Activated gamma-delta T cell (primary cell): ENCODE data around the gene ATE1.
"Not testable (repeated sequence)": the region's sequence is repeated elsewhere in the genome, so short reads cannot be mapped to it uniquely, and the experiment has no call there.

Experiments used
- DNase-seq: peaks from one replicate; lab custom pipeline; 2025; lab: John Stamatoyannopoulos, UW

ATE1 gene

DNA sequence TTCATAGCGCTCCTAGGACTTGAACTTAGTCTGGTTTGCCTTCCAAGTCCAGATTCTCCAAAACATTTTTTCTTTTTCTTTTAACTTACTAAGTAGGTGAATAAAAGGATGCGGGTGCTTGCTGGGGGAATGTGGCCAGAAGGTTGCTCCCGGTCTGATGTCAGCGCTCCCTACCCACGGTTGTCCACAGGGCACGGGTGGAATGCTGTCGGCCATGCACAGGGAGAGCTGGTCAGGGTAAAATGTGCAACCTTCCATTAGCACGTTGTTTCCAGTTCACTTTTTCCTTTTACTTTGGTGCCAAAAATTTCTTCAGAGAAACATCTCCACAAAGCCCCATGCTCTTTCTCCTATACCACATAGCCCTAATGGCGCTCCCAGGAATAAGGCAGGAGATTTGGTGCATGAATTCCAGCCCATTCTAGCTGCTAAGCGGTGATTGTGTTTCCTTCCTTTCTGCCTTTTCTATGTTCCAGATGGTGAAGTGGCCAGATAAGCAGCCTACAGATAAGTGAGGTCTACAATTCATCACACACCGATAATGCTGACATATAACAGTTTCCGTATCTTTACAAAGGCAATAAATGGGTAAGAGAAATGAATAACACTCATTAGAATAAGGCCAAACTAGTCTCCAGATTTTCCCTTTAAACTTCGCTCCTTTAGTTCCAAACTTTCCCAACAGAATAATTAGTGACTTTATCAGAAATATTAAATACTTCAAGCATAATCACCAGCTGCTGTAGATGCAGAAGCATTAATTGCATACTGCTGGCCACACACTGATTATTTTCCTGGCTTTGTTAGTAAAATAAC lies 191.3 kb downstream of the ATE1 start:
- no peak for DNase-seq

DNA sequence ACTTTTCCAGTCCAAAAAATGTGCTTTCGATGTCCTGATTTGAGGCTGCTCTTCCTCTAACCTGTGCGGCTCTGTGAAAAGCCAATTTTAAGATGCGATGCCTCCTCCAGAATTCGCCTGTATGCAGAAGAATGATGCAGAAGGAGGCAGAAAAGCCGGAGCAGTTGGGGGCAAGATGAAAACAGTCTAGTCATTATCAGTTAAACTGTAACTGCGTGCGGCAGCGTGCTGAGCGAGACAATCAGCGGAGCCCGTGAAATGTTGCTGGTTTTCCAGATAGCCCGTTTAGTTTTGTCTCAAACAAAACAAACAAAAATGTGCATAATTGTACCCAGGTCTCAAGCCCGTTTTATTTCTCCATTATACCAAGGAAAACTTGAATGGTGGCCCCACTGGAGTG lies 192.6 kb downstream of the ATE1 start:
- DNase-seq, result no peak

GRCh38 chr10:121734589-121735045 lies 193.2 kb downstream of the ATE1 start:
- DNase-seq, result no peak

DNA sequence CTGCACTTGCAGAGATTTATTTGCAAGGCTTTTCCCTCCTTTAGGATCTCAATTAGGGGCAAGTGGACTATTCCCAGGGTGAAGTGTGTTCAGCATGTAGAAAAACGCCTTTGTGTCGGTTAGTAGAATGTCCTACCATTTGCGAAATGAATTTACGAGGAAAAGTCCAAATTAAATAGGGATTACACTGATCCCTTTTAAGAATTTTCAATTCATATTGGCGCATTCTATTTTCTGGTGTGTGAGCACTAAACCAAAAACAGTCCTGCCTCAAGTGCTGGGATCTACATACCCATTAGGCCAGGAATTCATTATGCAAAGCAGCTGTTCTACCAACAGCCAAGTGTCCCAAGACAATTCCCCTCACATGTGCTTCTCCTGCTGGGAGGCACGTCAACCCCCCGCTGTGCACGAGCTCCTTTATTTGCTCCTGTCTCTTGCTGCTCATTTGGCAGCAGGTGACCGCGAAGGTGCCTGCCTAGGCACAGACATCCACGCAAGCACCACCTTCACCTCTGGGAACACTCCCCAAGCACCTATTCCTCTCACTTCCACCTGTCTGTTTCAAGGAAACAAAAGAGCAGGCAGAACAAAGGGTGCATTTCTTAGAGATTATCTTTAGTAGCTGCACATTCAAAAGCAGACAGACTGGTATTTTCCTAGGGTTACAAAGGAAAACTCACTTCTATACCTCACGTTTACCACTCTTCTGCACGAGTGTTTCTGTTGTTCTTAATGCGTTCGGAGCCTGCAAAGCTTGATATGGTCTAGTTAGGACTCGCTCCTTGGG lies 195.0 kb downstream of the ATE1 start:
- no peak for DNase-seq

DNA sequence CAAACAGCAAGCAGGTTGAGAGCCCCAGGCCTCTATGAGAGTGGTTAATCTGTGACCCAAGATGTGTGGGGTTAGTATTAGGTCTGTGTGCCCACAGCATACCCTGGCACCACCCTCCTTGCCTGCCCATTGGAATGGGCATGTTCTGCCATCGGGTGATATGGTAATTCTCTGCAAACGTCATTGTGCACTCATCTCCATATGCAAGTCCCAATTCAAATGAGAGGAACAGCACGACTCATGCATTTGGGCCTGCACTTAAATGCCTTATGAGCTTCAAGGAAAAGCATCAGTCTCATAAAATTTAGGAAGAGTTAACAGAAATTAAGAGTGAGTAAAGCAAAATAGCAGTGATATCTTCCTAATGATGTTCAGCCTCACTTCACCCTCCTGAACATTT lies 195.7 kb downstream of the ATE1 start:
- no peak for DNase-seq

GRCh38 chr10:121724282-121724681 lies 203.5 kb downstream of the ATE1 start:
- DNase-seq, result no peak

DNA sequence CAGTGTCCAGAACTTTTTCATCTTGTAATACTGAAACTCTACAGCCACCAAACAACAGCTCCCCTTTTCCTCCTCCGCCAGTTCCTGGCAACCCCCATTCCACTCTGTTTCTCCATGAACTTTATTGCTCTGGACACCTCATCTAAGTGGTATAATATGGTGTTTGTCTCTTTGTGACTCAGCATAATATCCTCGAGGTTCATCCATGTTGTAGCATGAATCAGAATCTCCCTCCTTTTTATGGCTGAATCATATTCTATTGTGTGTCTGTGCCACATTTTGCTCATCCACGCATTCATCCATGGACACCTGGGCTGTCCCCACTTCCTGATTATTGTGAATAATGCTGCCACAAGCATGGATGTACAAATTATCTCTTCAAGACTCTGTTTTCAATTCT lies 205.2 kb downstream of the ATE1 start:
- no peak for DNase-seq

- DNase-seq, result no peak
Observed at GRCh38 chr10:121721257-121721656, 206.6 kb downstream of the ATE1 start.

DNA sequence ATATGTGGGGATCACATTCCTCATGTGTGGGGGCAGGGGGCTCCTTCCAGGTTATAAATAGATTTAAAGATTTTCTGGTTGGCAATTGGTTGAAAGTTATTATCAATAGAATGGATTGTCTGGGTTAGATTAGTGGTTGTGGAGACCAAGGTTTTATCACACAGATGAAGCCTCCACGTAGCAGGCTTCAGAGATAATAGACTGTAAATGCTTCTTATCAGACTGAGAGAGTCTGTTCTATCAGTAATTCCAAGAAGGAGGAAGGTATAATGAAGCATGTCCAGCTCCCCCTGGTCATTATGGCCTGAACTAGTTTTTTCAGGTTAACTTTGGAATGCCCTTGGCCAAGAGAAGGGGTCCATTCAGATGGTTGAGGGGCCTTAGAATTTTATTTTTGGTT lies 211.9 kb downstream of the ATE1 start:
- DNase-seq, result no peak

DNA sequence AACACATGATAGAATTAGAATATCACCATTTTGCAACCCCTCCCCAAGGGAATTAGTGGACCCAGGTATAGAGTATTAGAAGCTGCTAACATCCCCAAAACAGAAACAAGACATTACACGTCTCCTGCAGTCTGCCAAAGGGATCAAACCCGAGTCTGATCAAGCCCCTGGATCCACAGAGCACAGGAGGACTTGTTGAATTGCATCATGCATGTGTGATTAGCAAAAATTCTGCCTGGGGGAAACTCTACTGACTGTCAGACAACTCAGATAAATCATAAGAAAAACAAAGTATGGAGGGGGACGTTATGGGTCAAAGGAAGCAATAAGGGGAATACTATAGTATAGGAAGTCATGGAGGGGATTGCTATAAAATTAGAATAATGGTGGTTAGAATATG lies 212.8 kb downstream of the ATE1 start:
- no peak for DNase-seq

- no peak for DNase-seq
Observed at GRCh38 chr10:121713486-121713885, 214.3 kb downstream of the ATE1 start.

GRCh38 chr10:121710971-121711370 lies 216.9 kb downstream of the ATE1 start:
- no peak for DNase-seq

DNA sequence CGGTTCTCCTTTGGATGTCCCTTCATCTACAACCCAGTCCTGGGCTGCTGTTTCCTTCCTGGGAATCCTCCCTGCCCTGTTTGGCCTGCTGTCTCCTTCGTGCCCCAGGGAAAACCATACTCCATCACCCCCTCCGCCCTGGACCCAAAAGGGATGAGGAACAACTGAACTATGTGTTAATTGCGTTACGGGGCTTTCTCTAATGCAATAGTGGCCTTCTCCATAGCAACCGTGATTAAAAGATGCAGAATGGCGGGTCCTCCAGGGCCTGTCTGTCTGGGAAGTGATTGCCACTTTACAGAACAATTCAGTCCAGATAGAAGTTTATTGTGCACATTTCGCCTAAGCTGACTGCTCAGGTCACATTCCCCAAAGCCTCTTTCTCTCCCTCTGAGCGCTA lies 217.6 kb downstream of the ATE1 start:
- DNase-seq, result no peak

GRCh38 chr10:121709675-121710073 lies 218.2 kb downstream of the ATE1 start:
- DNase-seq, result no peak

DNA sequence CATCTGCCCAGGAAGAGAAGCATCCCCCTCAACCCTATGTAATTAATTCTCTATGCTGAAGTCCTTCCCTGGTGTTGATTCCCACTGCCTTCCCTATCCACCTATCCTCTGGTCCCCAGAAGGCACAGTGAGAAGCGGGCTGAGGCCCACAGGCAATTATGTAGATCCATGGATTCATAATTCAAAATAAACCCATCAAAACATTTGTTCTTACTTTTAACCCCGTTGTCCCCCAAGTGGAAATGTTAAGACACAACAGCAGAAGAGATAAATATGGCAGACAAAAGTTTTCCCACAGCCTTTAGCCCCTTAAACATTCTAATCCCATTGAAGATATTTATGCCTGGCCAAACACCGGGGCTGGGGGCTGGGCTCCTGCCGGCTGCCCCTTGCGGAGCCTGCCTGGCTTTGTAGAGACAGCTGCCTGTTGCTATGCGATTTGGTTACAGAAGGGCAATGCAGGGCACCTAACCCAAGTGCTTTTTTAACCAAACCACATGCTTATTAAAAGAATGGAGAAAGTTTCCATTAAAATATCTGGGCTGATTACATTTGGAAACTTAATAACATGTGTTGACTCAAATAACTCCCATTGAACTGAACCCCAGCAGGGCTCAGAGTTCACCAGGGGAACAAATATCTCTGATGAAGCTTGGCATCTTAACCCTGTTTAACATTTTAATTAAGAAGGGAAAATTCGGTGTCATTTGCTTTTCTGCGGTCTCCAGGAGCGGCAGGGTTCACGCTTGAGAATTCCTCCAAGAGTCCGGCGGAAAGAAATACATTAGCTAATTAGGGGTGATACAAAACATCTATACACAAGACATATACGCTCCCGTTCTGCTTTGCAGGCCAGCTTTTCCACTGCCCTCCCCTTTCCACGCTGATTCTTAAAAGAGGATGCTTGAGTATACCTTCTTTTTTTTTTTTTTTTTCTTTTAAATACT lies 218.8 kb downstream of the ATE1 start:
- DNase-seq, result no peak

DNA sequence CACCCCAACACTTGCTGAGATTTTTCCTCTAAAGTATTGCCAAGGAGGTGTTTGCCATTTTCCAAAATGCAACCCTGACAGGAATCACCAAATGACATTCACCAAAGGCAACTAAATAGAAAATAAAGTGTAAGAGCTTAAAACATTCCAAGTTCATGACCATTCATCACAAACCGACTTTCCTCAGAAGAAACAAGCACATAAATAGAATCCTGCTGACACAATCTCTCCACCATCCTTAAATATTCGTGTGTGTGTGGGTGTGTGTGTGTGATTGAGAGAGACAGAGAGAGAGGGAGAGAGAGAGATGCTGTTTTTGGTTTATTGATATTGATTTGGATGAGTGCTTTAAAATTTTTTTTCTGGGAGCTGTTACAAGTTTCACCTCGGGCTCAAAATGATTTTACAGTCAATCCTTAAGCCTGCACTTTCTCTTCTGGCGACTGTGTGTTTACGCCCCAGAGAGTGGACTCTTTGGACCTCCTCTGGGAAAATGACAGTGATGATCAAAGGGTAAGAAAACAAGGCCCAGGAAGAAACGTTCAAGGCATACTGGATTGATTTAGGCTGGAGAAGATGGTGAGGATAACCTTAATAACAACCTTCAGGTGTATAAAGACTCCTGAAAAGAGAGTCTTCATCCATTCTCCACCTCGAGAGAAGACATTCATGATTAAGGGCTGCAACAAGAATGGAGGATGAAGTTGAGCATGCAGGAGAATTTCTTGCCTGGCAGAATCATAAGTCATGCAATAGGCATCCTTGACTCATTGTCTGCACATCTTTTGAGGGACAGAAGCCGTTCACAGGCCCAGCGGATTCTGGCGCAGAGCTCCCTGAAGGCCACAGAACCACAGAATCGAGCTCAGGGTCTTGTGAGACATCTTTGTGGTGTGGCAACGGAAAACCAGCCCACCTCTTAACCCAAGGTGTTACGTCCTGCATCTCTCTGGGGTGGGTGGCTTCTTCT lies 225.2 kb downstream of the ATE1 start:
- no peak for DNase-seq

DNA sequence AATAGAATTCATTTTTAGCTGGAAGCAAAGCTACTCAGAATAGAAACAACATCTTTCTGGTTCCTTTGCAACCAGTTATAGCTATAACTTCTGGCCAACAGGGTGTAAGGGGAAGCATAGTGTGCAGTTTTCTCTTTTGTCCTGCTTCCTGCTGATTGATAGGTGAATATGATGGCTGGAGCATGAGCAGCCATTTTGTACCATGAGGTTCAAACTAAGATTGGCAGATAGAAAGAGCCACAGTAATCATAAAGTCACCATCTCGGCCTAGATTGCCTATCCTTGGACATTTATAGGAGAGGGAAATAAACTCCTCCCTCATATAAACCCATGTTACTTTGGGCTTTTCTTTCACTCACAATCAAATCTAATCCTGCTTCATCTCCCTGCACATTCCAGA lies 227.4 kb downstream of the ATE1 start:
- no peak for DNase-seq

GRCh38 chr10:121699703-121700102 lies 228.1 kb downstream of the ATE1 start:
- DNase-seq, result not testable (repeated sequence)

GRCh38 chr10:121698902-121699301 lies 228.9 kb downstream of the ATE1 start:
- no peak for DNase-seq

- DNase-seq, result no peak
Observed at GRCh38 chr10:121698336-121698735, 229.5 kb downstream of the ATE1 start.

DNA sequence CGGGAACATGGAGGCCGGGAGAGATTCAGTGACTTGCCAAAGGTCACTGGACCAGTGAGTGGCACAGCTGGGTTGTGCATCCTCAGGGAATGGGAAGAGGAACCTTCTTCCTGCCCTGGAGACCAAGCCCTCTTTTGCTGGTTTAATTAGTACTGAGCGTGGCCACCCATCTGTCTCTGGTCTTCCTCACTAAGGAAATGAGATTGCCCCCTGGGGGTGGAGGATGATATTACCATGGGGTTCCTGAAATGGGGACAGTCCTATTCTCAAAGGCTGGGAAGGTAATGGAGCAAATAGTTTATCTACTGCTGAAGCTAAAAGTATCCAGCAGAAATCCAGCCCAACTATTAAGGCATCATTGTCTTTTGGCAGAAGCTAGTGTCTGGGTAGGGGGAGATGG lies 231.0 kb downstream of the ATE1 start:
- DNase-seq, result no peak
